Stimulated activated naive B cell treated with anti-CD40 and anti-IgM and Interleukin-4, amounts not matched to agents 10 μg/mL and 1 μg/mL and 100 μg/mL, for 72 hours (primary cell): ENCODE data around the gene TMEM184C.

ENCODE experiments used
- ATAC-seq, 2 donors: fragments of 150-1000 bp; cut with Tn5 transposase; replicated peaks; 2 replicates each; pipeline ENCODE4 v1.10.0; 2021; ENCODE audit warnings: moderate library complexity in 1 of 2
- DNase-seq: peaks from one replicate; pipeline ENCODE4 v3.0.0; 2021
- H3K27ac Mint-ChIP-seq: one replicate; pipeline ENCODE4 v1.8.0; 2022; ENCODE audit warnings: mild to moderate bottlenecking, mixed read lengths
- H3K27me3 Mint-ChIP-seq, 2 donors: one replicate each; pipeline ENCODE4 v1.8.0; 2022; ENCODE audit warnings: mixed read lengths in 2 of 2
- H3K36me3 Mint-ChIP-seq, 2 donors: one replicate each; pipeline ENCODE4 v1.8.0; 2022; ENCODE audit warnings: mixed read lengths in 2 of 2, mild to moderate bottlenecking in 1 of 2
- H3K4me1 Mint-ChIP-seq, 2 donors: one replicate each; pipeline ENCODE4 v1.8.0; 2022; ENCODE audit warnings: mixed read lengths in 2 of 2, mild to moderate bottlenecking in 1 of 2
- H3K4me3 Mint-ChIP-seq, 2 donors: one replicate each; pipeline ENCODE4 v1.8.0; 2022; ENCODE audit warnings: mild to moderate bottlenecking in 2 of 2, mixed read lengths in 2 of 2, moderate library complexity in 1 of 2
- H3K9me3 Mint-ChIP-seq, 2 donors: one replicate each; pipeline ENCODE4 v1.8.0; 2022; ENCODE audit warnings: mixed read lengths in 2 of 2, mild to moderate bottlenecking in 1 of 2

TMEM184C gene

DNA sequence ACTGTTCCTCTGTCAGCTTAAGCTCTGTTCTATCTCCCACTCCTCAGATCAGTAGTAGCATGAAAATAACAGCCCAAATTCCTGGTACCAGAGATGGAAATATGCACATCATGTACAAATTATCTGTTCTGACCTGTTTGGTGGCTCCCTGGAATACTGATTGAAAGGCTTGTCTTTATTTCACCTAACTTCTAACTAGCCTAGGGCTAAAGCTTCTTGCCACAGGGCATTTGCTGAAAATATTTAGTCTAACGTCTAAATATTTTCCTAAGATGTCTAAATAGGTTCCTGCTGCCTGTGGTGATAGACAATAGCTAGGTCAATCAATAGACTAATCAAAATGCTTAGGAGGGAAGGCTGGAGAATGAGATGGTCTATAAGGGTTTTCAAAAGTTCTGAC, 79.7 kb downstream of the TMEM184C start:
- H3K9me3 Mint-ChIP-seq, result peaks cover 0 to 2% of the 10 kb centered on the region in 2 donors
- H3K4me1 Mint-ChIP-seq, result no peaks in the 10 kb centered on the region
- H3K4me3 Mint-ChIP-seq, result no peak overlapping the region
- no peak for DNase-seq
- peaks cover 20 to 38% of the 10 kb centered on the region in 2 donors for H3K27me3 Mint-ChIP-seq
- H3K27ac Mint-ChIP-seq, result no peak overlapping the region
- ATAC-seq, result no peak
- no peaks in the 10 kb centered on the region for H3K36me3 Mint-ChIP-seq

DNA sequence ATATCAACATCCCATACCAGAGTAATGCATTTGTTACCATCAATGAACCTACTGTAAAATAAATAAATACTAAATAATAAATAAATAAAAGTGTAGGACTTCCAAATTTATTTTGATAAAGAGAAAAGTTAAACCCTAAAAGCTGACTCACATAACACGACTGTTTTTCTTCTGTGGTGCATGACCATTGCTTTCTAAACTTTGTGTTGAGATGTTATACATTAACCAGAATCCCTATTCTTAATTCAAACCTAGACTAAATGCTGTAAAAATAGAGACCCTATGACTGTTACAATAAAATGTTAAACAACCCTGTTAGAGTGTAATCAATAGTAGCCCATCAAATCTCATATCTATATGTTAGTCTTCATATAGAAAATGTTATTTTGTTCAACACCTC, 87.6 kb downstream of the TMEM184C start:
- Mint-ChIP-seq H3K4me3 (no peak overlapping the region), H3K9me3 (no peaks in the 10 kb centered on the region), H3K36me3 (no peaks in the 10 kb centered on the region), H3K27ac (no peak overlapping the region), H3K27me3 (peaks cover 0 to 14% of the 10 kb centered on the region in 2 donors), H3K4me1 (no peaks in the 10 kb centered on the region)
- ATAC-seq (no peak), DNase-seq (no peak)

DNA sequence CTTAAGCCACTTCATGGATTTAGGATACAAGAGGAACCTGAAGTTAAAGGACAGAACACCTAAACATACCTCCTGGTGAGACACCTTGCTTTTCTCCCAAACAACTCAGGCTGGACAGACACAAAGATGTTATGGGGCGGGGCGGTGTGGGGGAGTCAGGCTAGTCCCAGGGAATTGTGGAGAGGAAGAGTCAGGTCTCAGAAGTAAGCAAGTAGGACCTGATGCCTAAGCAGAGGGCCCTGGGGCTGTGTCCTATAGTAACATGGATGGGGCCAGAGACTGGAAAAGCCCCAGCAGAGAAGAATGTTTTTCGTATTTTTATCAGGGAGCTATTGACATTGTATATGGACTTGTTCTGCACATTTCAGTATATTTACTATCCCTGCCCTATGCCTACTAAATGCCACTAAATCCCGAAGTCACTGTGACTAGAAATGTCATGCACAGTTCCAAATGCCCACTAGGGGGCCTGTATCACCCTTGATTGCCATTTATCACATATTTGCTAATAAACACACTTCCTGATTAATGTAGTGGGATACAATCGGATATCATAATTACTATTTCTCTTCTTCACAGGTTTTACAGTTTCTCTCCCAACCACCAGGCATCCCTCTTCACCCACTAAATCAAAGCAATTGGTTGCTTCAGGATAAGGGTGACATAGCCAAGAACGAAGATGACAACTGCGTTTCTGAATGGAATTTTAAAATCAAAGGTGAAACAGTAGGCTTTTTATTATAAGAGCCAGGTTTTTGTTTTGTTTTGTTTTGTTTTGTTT, 90.9 kb downstream of the TMEM184C start:
- Mint-ChIP-seq H3K27me3 (no peaks in the 10 kb centered on the region), H3K36me3 (no peaks in the 10 kb centered on the region), H3K9me3 (no peaks in the 10 kb centered on the region), H3K4me1 (no peaks in the 10 kb centered on the region), H3K4me3 (no peak overlapping the region), H3K27ac (no peak overlapping the region)
- DNase-seq (no peak), ATAC-seq (peak; percentile 53 to 70)

DNA sequence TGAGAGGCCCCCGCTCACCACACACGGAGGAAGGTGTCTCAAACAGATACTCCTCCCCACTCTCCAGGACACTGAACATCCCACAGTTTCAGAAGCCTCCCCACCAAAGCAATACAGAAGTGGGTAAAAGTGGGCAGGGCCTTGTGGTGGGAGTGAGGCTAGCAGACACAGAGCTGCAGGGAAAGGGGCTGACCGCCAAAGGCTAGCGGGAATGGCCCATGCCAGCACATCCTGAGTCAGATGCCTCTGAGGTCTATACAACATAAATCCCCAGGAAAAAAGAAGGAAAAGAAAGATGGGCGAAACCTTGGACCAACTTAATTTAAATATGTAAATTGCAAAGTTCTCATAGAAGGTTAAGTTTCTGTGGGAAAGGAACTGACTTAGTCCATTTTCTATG, 92.8 kb downstream of the TMEM184C start:
- no peak overlapping the region for H3K4me3 Mint-ChIP-seq
- no peaks in the 10 kb centered on the region for H3K9me3 Mint-ChIP-seq
- H3K4me1 Mint-ChIP-seq, result no peaks in the 10 kb centered on the region
- no peak for DNase-seq
- H3K27me3 Mint-ChIP-seq, result no peaks in the 10 kb centered on the region
- no peak overlapping the region for H3K27ac Mint-ChIP-seq
- no peak for ATAC-seq
- H3K36me3 Mint-ChIP-seq, result no peaks in the 10 kb centered on the region

DNA sequence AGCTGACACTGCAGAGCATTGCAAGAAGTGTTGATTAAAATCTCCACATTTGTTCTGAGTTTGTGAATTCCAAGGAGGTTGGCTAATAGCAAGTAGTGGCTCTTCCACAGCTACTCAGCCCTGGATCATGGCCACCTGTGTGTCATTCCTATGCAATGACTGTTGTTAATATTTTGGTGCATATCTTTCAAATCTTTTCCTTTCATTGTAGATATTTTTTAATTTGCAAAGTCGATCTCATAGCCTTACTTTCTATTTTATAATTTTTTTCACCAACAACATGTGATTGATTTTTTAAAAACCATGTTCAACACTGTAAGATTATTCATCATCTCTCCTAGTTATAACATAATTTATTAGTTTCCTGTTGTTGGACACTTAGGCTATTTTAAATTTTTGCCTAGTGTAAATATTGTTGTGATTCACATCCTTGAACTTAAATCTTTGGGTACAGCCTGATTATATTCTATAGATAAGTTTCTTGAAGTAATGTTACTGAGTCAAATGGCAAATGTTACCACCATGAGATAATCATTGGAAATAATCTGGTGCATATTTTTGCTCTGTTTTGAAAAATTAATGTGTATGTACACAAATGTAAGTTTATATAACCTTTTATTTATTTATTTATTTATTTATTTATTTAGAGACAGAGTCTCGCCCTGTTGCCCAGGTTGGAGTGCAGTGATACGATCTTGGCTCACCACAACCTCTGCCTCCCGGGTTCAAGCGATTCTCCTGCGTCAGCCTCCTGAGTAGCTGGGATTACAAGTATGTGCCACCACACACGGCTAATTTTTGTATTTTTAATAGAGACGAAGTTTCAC, 97.6 kb downstream of the TMEM184C start:
- no peak for DNase-seq
- Mint-ChIP-seq H3K36me3 (no peaks in the 10 kb centered on the region), H3K27ac (no peak overlapping the region), H3K4me1 (peaks cover 0 to 1% of the 10 kb centered on the region in 2 donors), H3K27me3 (peaks cover 1 to 5% of the 10 kb centered on the region in 2 donors), H3K9me3 (no peaks in the 10 kb centered on the region), H3K4me3 (no peak overlapping the region)
- no peak for ATAC-seq

DNA sequence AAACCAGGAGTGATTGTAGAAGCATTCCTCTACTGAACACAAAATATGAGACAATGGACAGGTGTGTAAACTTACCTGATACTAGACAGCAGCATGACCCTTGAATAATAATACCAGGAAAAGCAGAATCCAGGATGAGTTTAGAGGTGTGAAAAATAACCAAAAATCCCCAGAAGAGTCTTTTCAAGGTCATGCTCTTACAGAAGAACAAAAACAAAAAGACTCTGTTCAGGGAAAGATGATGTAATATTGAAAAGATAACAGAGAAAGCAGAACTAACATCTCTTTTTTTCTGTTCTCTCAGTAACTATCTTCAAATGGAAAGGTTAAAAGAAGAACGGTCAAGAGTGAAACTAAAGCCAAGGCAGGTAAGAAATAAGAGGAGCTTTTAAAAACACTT, 100.7 kb downstream of the TMEM184C start:
- peaks cover 4 to 5% of the 10 kb centered on the region in 2 donors for H3K27me3 Mint-ChIP-seq
- no peak overlapping the region for H3K27ac Mint-ChIP-seq
- ATAC-seq (no peak), DNase-seq (no peak)
- no peak overlapping the region for H3K4me3 Mint-ChIP-seq
- no peaks in the 10 kb centered on the region for H3K36me3 Mint-ChIP-seq
- H3K9me3 Mint-ChIP-seq, result no peaks in the 10 kb centered on the region
- H3K4me1 Mint-ChIP-seq, result peaks cover 0 to 1% of the 10 kb centered on the region in 2 donors
